Stomach (tissue), 9 donors: ENCODE measurements around the gene FAM229B. TPM values are rescaled to one million over a fixed set of nuclear protein-coding genes. Genes with fewer than 3 reads are reported as not detected.

Source experiments
- DNase-seq, 2 donors: peaks; one replicate each; pipeline versions ENCODE4 v3.0.0 to v3.0.0-alpha.2; 2013 to 2019
- H3K27ac ChIP-seq, 5 donors: fragments of 200-600 bp in 4 of 5; sonication (generic) in 4 of 5; one replicate each; pipeline ENCODE4 v1.5.1; 2013 to 2019; ENCODE audit warnings: mild to moderate bottlenecking in 1 of 5, moderate library complexity in 1 of 5
- H3K27me3 ChIP-seq, 3 donors: fragments of 200-600 bp; sonication (generic); one replicate each; pipeline ENCODE4 v1.5.1; 2017 to 2019; ENCODE audit warnings: mixed run types in 1 of 3
- H3K36me3 ChIP-seq, 4 donors: fragments of 200-600 bp; sonication (generic); 1 replicate in 3 of 4; 2 replicates in 1 of 4; pipeline ENCODE4 v1.5.1; 2016 to 2019
- H3K4me1 ChIP-seq, 4 donors: fragments of 200-600 bp; sonication (generic); one replicate each; pipeline ENCODE4 v1.5.1; 2016 to 2019
- H3K4me3 ChIP-seq, 4 donors: fragments of 200-600 bp; sonication (generic) in 3 of 4; one replicate each; pipeline ENCODE4 v1.5.1; 2016 to 2019; ENCODE audit warnings: mild to moderate bottlenecking in 1 of 4
- H3K9me3 ChIP-seq, 4 donors: fragments of 200-600 bp; sonication (generic); one replicate each; pipeline ENCODE4 v1.5.1; 2016 to 2019
- EP300 ChIP-seq: sonication (generic); formaldehyde crosslinking; IDR thresholded peaks from one replicate; pipeline ENCODE4 v1.6.1; 2017; ENCODE audit warnings: antibody characterized with exemption
- POLR2A ChIP-seq, 4 donors: fragments of 450-650 bp; IDR thresholded peaks; one replicate each; pipeline ENCODE4 v1.6.1; 2016; ENCODE audit warnings: antibody characterized with exemption in 4 of 4, control low read depth in 2 of 4, mild to moderate bottlenecking in 1 of 4, moderate library complexity in 1 of 4
- POLR2AphosphoS5 ChIP-seq, 3 donors: sonication (generic); formaldehyde crosslinking; IDR thresholded peaks; one replicate each; pipeline ENCODE4 v1.6.1; 2016; ENCODE audit warnings: antibody characterized with exemption in 3 of 3
- WGBS, 5 donors: extraction: QIAGEN DNeasy Blood & Tissue Kit in 3 of 5; methylation state at CpG; one replicate each; pipeline versions ENCODE4 v1.1.5 to v1.1.7; 2013 to 2018; 5-methylcytosine and 5-hydroxymethylcytosine counted together
- intact Hi-C: fragments of 100-400 bp; cut with DNase I; formaldehyde crosslinking; loops from one replicate; pipeline ENCODE4 v1.15.1; 2023; ENCODE audit warnings: low total_unique reads
- polyA plus RNA-seq, 3 donors: library from polyadenylated mRNA; stranded (reverse); fragments of 200-250 nt; gene quantifications; one replicate each; pipeline ENCODE4 v1.2.3, GENCODE V29; 2013
- total RNA-seq, 5 donors: library from RNA; depleted of rRNA; stranded (reverse); fragments of >200 nt; gene quantifications; one replicate each; pipeline versions ENCODE4 v1.1.0 to v1.2.3, GENCODE V29; 2014 to 2016
- TF ChIP-seq, protein P1 (sequence below), 7 experiments: fragments of 450-650 bp in 4 of 7; fragments of 200-600 bp in 3 of 7; sonication (generic) in 3 of 7; IDR thresholded peaks; one replicate each; pipeline ENCODE4 v1.5.1; 2016 to 2019; ENCODE audit warnings: antibody characterized with exemption in 7 of 7, control low read depth in 2 of 7, mild to moderate bottlenecking in 1 of 7
- donor health status: healthy with polysubstance abuse.
- donor health status: Bipolar disorder and iron deficiency.
- donor health status: healthy.

FAM229B gene
- total and polyA plus RNA-seq, 8 donors: 8.1 to 32.4 (median 14.7) TPM; not detected in 1

GRCh38 chr6:112058243-112059032, 29.0 kb upstream of the FAM229B start:
- H3K4me3 ChIP-seq: no peak overlapping the region
- no peaks in the 10 kb centered on the region for H3K36me3 ChIP-seq
- 50 to 79% (median 72%) methylated on average over 4 of the region's 4 CpGs for WGBS, 5 donors
- H3K9me3 ChIP-seq: no peaks in the 10 kb centered on the region
- intact Hi-C loops: no loop called here
- TF ChIP-seq POLR2AphosphoS5 (IDR thresholded peaks at IDR 0.05): no peak
- TF ChIP-seq, protein P1, sequence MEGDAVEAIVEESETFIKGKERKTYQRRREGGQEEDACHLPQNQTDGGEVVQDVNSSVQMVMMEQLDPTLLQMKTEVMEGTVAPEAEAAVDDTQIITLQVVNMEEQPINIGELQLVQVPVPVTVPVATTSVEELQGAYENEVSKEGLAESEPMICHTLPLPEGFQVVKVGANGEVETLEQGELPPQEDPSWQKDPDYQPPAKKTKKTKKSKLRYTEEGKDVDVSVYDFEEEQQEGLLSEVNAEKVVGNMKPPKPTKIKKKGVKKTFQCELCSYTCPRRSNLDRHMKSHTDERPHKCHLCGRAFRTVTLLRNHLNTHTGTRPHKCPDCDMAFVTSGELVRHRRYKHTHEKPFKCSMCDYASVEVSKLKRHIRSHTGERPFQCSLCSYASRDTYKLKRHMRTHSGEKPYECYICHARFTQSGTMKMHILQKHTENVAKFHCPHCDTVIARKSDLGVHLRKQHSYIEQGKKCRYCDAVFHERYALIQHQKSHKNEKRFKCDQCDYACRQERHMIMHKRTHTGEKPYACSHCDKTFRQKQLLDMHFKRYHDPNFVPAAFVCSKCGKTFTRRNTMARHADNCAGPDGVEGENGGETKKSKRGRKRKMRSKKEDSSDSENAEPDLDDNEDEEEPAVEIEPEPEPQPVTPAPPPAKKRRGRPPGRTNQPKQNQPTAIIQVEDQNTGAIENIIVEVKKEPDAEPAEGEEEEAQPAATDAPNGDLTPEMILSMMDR (IDR thresholded peaks at IDR 0.05): no peak
- no peak for TF ChIP-seq EP300
- TF ChIP-seq POLR2A (IDR thresholded peaks at IDR 0.05): no peak
- no peak overlapping the region for H3K27ac ChIP-seq
- peaks cover 0 to 10% (median 5%) of the 10 kb centered on the region in 4 donors for H3K4me1 ChIP-seq
- no peak for DNase-seq
- no peaks in the 10 kb centered on the region for H3K27me3 ChIP-seq

GRCh38 chr6:112061605-112062004, 25.8 kb upstream of the FAM229B start:
- Histone ChIP-seq H3K27ac (no peak overlapping the region), H3K36me3 (no peaks in the 10 kb centered on the region), H3K4me3 (no peak overlapping the region), H3K27me3 (no peaks in the 10 kb centered on the region), H3K4me1 (no peaks in the 10 kb centered on the region), H3K9me3 (no peaks in the 10 kb centered on the region)
- TF ChIP-seq POLR2A (IDR thresholded peaks at IDR 0.05): no peak
- TF ChIP-seq EP300: no peak
- no peak for TF ChIP-seq POLR2AphosphoS5 (IDR thresholded peaks at IDR 0.05)
- 86 to 94% (median 92%) methylated on average over 4 of the region's 4 CpGs for WGBS, 5 donors
- DNase-seq: no peak
- intact Hi-C loops: no loop called here

GRCh38 chr6:112062966-112063365, 24.4 kb upstream of the FAM229B start:
- no peaks in the 10 kb centered on the region for H3K9me3 ChIP-seq
- intact Hi-C loops: no loop called here
- H3K4me3 ChIP-seq: no peak overlapping the region
- no peaks in the 10 kb centered on the region for H3K4me1 ChIP-seq
- H3K36me3 ChIP-seq: no peaks in the 10 kb centered on the region
- no peak for TF ChIP-seq EP300
- TF ChIP-seq, protein P1 (IDR thresholded peaks at IDR 0.05): no peak
- no peak for TF ChIP-seq POLR2A (IDR thresholded peaks at IDR 0.05)
- no peak for TF ChIP-seq POLR2AphosphoS5 (IDR thresholded peaks at IDR 0.05)
- no peaks in the 10 kb centered on the region for H3K27me3 ChIP-seq
- no peak for DNase-seq
- no peak overlapping the region for H3K27ac ChIP-seq
- 81 to 89% (median 87%) methylated on average over 3 of the region's 3 CpGs for WGBS, 5 donors

- Histone ChIP-seq H3K4me1 (no peaks in the 10 kb centered on the region), H3K36me3 (peaks cover 0 to 16% (median 12%) of the 10 kb centered on the region in 4 donors), H3K27ac (no peak overlapping the region), H3K4me3 (no peak overlapping the region), H3K9me3 (no peaks in the 10 kb centered on the region), H3K27me3 (no peaks in the 10 kb centered on the region)
- DNase-seq: no peak
- 43 to 60% (median 47%) methylated on average over 6 of the region's 6 CpGs for WGBS, 5 donors
- intact Hi-C loops: no loop called here
- TF ChIP-seq EP300: no peak
- TF ChIP-seq POLR2A (IDR thresholded peaks at IDR 0.05): no peak
- no peak for TF ChIP-seq POLR2AphosphoS5 (IDR thresholded peaks at IDR 0.05)
- TF ChIP-seq, protein P1 (IDR thresholded peaks at IDR 0.05): no peak
Observed at GRCh38 chr6:112065426-112065986, 21.9 kb upstream of the FAM229B start.

DNA sequence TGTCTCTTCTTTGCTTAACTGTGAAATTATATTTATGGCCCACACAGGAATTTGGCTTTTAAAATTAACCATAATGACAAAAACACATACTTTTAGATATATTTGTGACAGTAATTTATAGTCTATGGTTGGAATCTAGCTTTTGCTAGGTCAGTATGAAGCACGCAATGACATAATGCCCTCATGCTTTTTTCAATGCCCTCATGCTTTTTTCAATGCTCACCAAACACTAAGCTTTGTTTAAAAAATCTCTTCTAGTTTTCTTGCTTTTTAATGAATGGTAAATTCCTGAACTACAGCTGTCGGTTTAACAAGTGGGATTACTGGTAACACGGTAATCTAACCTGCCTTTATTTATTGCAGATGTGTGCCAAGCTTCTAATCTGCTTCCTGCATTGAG, 20.8 kb upstream of the FAM229B start:
- intact Hi-C loops: no loop called here
- Histone ChIP-seq H3K9me3 (no peaks in the 10 kb centered on the region), H3K36me3 (peaks cover 0 to 27% (median 23%) of the 10 kb centered on the region in 4 donors), H3K4me1 (no peaks in the 10 kb centered on the region), H3K27ac (no peak overlapping the region), H3K27me3 (no peaks in the 10 kb centered on the region), H3K4me3 (no peak overlapping the region)
- no peak for DNase-seq
- 42 to 60% (median 51%) methylated on average over 3 of the region's 3 CpGs for WGBS, 5 donors
- TF ChIP-seq POLR2AphosphoS5 (IDR thresholded peaks at IDR 0.05) (no peak), POLR2A (IDR thresholded peaks at IDR 0.05) (no peak), EP300 (no peak)
- TF ChIP-seq, protein P1 (IDR thresholded peaks at IDR 0.05): no peak
